RWPE2 (cell line): ENCODE measurements around the gene KXD1.
A peak's percentile ranks its signal among the peaks of the same experiment; 100 is the strongest.

Experiments
- ATAC-seq: fragments of 200-7000 bp; cut with Tn5 transposase; 3 replicates; pipeline ENCODE4 v1.9.1; 2021; ENCODE audit warnings: low read depth
- DNase-seq: peaks from one replicate; pipeline ENCODE4 v3.0.0-alpha.2; 2020; ENCODE audit warnings: low spot score
- H3K27ac ChIP-seq: fragments of 450-650 bp; 2 replicates; pipeline ENCODE4 v1.5.1; 2017; ENCODE audit warnings: mild to moderate bottlenecking; ENCODE audit not compliant: poor library complexity, severe bottlenecking
- H3K27me3 ChIP-seq: fragments of 250-450 bp; sonication (Bioruptor Pico); 2 replicates; pipeline ENCODE4 v1.5.1; 2021; ENCODE audit warnings: mild to moderate bottlenecking, moderate library complexity; ENCODE audit not compliant: insufficient read depth, poor library complexity, severe bottlenecking
- H3K36me3 ChIP-seq: fragments of 250-450 bp; sonication (Bioruptor Pico); 2 replicates; pipeline ENCODE4 v1.5.1; 2020; ENCODE audit warnings: low read depth, mild to moderate bottlenecking, moderate library complexity
- H3K4me1 ChIP-seq: fragments of 250-450 bp; sonication (Bioruptor Pico); 2 replicates; pipeline ENCODE4 v1.5.1; 2021; ENCODE audit warnings: mild to moderate bottlenecking, moderate library complexity; ENCODE audit not compliant: insufficient read depth, poor library complexity, severe bottlenecking
- H3K4me3 ChIP-seq: fragments of 250-450 bp; sonication (Bioruptor Pico); 2 replicates; pipeline ENCODE4 v1.5.1; 2021; ENCODE audit warnings: mild to moderate bottlenecking, moderate library complexity; ENCODE audit not compliant: severe bottlenecking
- H3K9me3 ChIP-seq: fragments of 250-450 bp; sonication (Bioruptor Pico); 2 replicates; pipeline ENCODE4 v1.5.1; 2021; ENCODE audit warnings: mild to moderate bottlenecking, moderate library complexity; ENCODE audit not compliant: severe bottlenecking
- CTCF ChIP-seq: fragments of 450-650 bp; IDR thresholded peaks from one replicate; pipeline ENCODE4 v1.5.1; 2017; ENCODE audit warnings: mild to moderate bottlenecking, moderate library complexity; ENCODE audit not compliant: poor library complexity, severe bottlenecking

The KXD1 gene

GRCh38 chr19:18557411-18558201 is at the start of gene KXD1:
TSS of gene KXD1 (plus strand) at chr19:18557870. CDS start at chr19:18562057, 4,187 bp downstream.
- Histone ChIP-seq H3K4me1 (no peaks in the 10 kb centered on the region), H3K9me3 (no peaks in the 10 kb centered on the region), H3K36me3 (peaks cover 24% of the 10 kb centered on the region), H3K27me3 (no peaks in the 10 kb centered on the region), H3K4me3 (peak within 1 kb of the TSS; percentile 62), H3K27ac (peak within 1 kb of the TSS; percentile 54)
- no peak for TF ChIP-seq CTCF
- DNase-seq: peak; percentile 97
- peak; percentile 92 for ATAC-seq

GRCh38 chr19:18508585-18508984 is 49.1 kb upstream of the KXD1 start:
- no peak overlapping the region for H3K27ac ChIP-seq
- TF ChIP-seq CTCF: no peak
- H3K36me3 ChIP-seq: no peaks in the 10 kb centered on the region; the same call in 1 of the 2 replicates
- H3K9me3 ChIP-seq: no peaks in the 10 kb centered on the region
- H3K4me3 ChIP-seq: no peak overlapping the region
- peaks cover 9% of the 10 kb centered on the region for H3K4me1 ChIP-seq
- ATAC-seq: no peak
- H3K27me3 ChIP-seq: no peaks in the 10 kb centered on the region
- no peak for DNase-seq

- no peak for DNase-seq
- Histone ChIP-seq H3K27ac (no peak overlapping the region), H3K9me3 (no peaks in the 10 kb centered on the region), H3K4me1 (peaks cover 18% of the 10 kb centered on the region), H3K36me3 (no peaks in the 10 kb centered on the region; the same call in 1 of the 2 replicates), H3K4me3 (no peak overlapping the region), H3K27me3 (no peaks in the 10 kb centered on the region)
- ATAC-seq: no peak
- TF ChIP-seq CTCF: no peak
Observed at GRCh38 chr19:18510216-18510615, 47.5 kb upstream of the KXD1 start.

GRCh38 chr19:18513868-18514267 is 43.8 kb upstream of the KXD1 start:
- H3K4me3 ChIP-seq: no peak overlapping the region
- peaks cover 15% of the 10 kb centered on the region for H3K4me1 ChIP-seq
- DNase-seq: no peak
- no peaks in the 10 kb centered on the region for H3K36me3 ChIP-seq
- H3K9me3 ChIP-seq: no peaks in the 10 kb centered on the region
- no peak overlapping the region for H3K27ac ChIP-seq
- no peaks in the 10 kb centered on the region for H3K27me3 ChIP-seq
- no peak for TF ChIP-seq CTCF
- no peak for ATAC-seq
